CD14-positive monocyte (primary cell): Measurements from ENCODE around the gene SRGAP1. TPM values are rescaled to one million over a fixed set of nuclear protein-coding genes. Genes with fewer than 3 reads are reported as not detected.

Source experiments
- DNase-seq, 3 donors: peaks; one replicate each; pipeline ENCODE4 v3.0.0-alpha.2; 2011 to 2022
- H2AFZ ChIP-seq: 2 replicates; pipeline ENCODE4 v1.6.0; 2012; ENCODE audit warnings: mild to moderate bottlenecking, low read depth, low read length, inconsistent platforms; ENCODE audit not compliant: insufficient read depth, poor library complexity, severe bottlenecking
- H3K27ac ChIP-seq, 2 donors: 1 replicate in 1 of 2; 2 replicates in 1 of 2; pipeline ENCODE4 v1.5.1; 2012 to 2013; ENCODE audit warnings: low read length in 2 of 2, control low read depth in 1 of 2, inconsistent platforms in 1 of 2, low read depth in 1 of 2, mild to moderate bottlenecking in 1 of 2
- H3K27me3 ChIP-seq, 2 donors: one replicate each; pipeline versions ENCODE4 v1.6.0 to v1.6.1; 2011 to 2013; ENCODE audit warnings: low read length in 2 of 2; ENCODE audit not compliant: control insufficient read depth in 2 of 2, insufficient read depth in 2 of 2
- H3K36me3 ChIP-seq, 2 donors: replicated peaks in 1 of 2; 1 replicate in 1 of 2; 2 replicates in 1 of 2; pipeline versions ENCODE4 v1.5.1 to v1.6.1; 2012 to 2013; ENCODE audit warnings: low read length in 2 of 2, control low read depth in 1 of 2, inconsistent platforms in 1 of 2, mild to moderate bottlenecking in 1 of 2; ENCODE audit not compliant: insufficient read depth in 2 of 2, control insufficient read depth in 1 of 2
- H3K4me1 ChIP-seq, 2 donors: 1 replicate in 1 of 2; 2 replicates in 1 of 2; pipeline versions ENCODE4 v1.5.1 to v1.6.1; 2012 to 2013; ENCODE audit warnings: low read length in 2 of 2, control low read depth in 1 of 2, inconsistent platforms in 1 of 2, mild to moderate bottlenecking in 1 of 2, moderate library complexity in 1 of 2; ENCODE audit not compliant: insufficient read depth in 2 of 2, control insufficient read depth in 1 of 2
- H3K4me2 ChIP-seq: replicated peaks from 2 replicates; pipeline ENCODE3; 2012; ENCODE audit warnings: low read length, moderate library complexity, mild to moderate bottlenecking; ENCODE audit not compliant: poor library complexity, severe bottlenecking; ENCODE audit errors: extremely low read depth
- H3K4me3 ChIP-seq, 3 experiments: fragments of 200-600 bp in 1 of 3; sonication (generic) in 1 of 3; replicated peaks in 1 of 3; 1 replicate in 2 of 3; 2 replicates in 1 of 3; pipeline ENCODE4 v1.5.1; 2011 to 2013; ENCODE audit warnings: low read length in 3 of 3, mild to moderate bottlenecking in 3 of 3, control low read depth in 2 of 3, low read depth in 2 of 3, inconsistent platforms in 1 of 3, moderate library complexity in 1 of 3
- H3K79me2 ChIP-seq: 2 replicates; pipeline ENCODE4 v1.6.0; 2012; ENCODE audit warnings: mild to moderate bottlenecking, control low read depth, inconsistent platforms, low read length, moderate library complexity; ENCODE audit not compliant: insufficient read depth
- H3K9ac ChIP-seq: 2 replicates; pipeline ENCODE4 v1.6.0; 2017; ENCODE audit warnings: low read length, mild to moderate bottlenecking; ENCODE audit not compliant: insufficient read depth, poor library complexity, severe bottlenecking
- H3K9me3 ChIP-seq, 2 donors: replicated peaks in 1 of 2; 1 replicate in 1 of 2; 2 replicates in 1 of 2; pipeline versions ENCODE4 v1.5.1 to v1.6.1; 2012 to 2013; ENCODE audit warnings: low read length in 2 of 2, control low read depth in 1 of 2; ENCODE audit not compliant: control insufficient read depth in 1 of 2, insufficient read depth in 1 of 2
- H4K20me1 ChIP-seq: 2 replicates; pipeline ENCODE4 v1.6.0; 2012; ENCODE audit warnings: mild to moderate bottlenecking, low read length, control low read depth, moderate library complexity; ENCODE audit not compliant: insufficient read depth
- H3K27ac Mint-ChIP-seq, 7 donors: one replicate each; pipeline ENCODE4 v1.8.0; 2020; ENCODE audit warnings: mild to moderate bottlenecking in 7 of 7, mixed read lengths in 7 of 7, moderate library complexity in 6 of 7, inconsistent platforms in 2 of 7
- H3K27me3 Mint-ChIP-seq, 3 donors: one replicate each; pipeline ENCODE4 v1.8.0; 2021 to 2022; ENCODE audit warnings: low read depth in 3 of 3, mild to moderate bottlenecking in 3 of 3, mixed read lengths in 3 of 3, moderate library complexity in 3 of 3, inconsistent platforms in 1 of 3
- H3K36me3 Mint-ChIP-seq, 2 donors: one replicate each; pipeline ENCODE4 v1.8.0; 2020; ENCODE audit warnings: mixed read lengths in 2 of 2, inconsistent platforms in 1 of 2, mild to moderate bottlenecking in 1 of 2
- H3K4me1 Mint-ChIP-seq: one replicate; pipeline ENCODE4 v1.8.0; 2020; ENCODE audit warnings: mild to moderate bottlenecking, mixed read lengths
- H3K4me3 Mint-ChIP-seq, 2 donors: one replicate each; pipeline ENCODE4 v1.8.0; 2020; ENCODE audit warnings: mild to moderate bottlenecking in 2 of 2, mixed read lengths in 2 of 2, moderate library complexity in 1 of 2
- H3K9me3 Mint-ChIP-seq, 7 donors: one replicate each; pipeline ENCODE4 v1.8.0; 2020 to 2022; ENCODE audit warnings: mixed read lengths in 7 of 7, mild to moderate bottlenecking in 6 of 7, moderate library complexity in 6 of 7, inconsistent platforms in 2 of 7
- CTCF ChIP-seq: fragments of 200-600 bp; IDR thresholded peaks from one replicate; pipeline ENCODE4 v1.8.0; 2022; ENCODE audit warnings: antibody characterized with exemption, mild to moderate bottlenecking
- WGBS: methylation state at CpG from one replicate; pipeline ENCODE4 v1.1.5; 2013; ENCODE audit warnings: missing lambda C conversion rate; ENCODE audit not compliant: insufficient coverage; 5-methylcytosine and 5-hydroxymethylcytosine counted together
- intact Hi-C, 2 donors: fragments of 100-400 bp; cut with micrococcal nuclease; formaldehyde crosslinking; loops; one replicate each; pipeline versions ENCODE4 v1.15.0 to v1.15.1; 2023
- polyA plus RNA-seq, 3 donors: library from polyadenylated mRNA; depleted of rRNA in 1 of 3; unstranded in 2 of 3; stranded (reverse) in 1 of 3; fragments of 300-500 nt in 2 of 3; fragments of >200 nt in 1 of 3; fragmentation: Illumina TruSeq in 2 of 3; gene quantifications; 1 replicate in 2 of 3; 2 replicates in 1 of 3; pipeline ENCODE4 v1.2.3, GENCODE V29; 2012 to 2021

Gene SRGAP1
- polyA plus RNA-seq, 3 donors = 0.05 to 0.52 (median 0.07) TPM

- intact Hi-C loops = no loop called here
- no peak overlapping the region for H3K27ac ChIP-seq
- H3K27ac Mint-ChIP-seq = no peak overlapping the region
These were observed 132.4 kb downstream of the SRGAP1 start for GRCh38 chr12:63976902-63977395.

GRCh38 chr12:63977441-63977840, 132.9 kb downstream of the SRGAP1 start:
- Mint-ChIP-seq H3K27me3 (peaks cover 0 to 2% (median 0%) of the 10 kb centered on the region in 3 donors), H3K9me3 (no peaks in the 10 kb centered on the region), H3K27ac (no peak overlapping the region), H3K36me3 (no peaks in the 10 kb centered on the region), H3K4me3 (no peak overlapping the region), H3K4me1 (peaks cover 5% of the 10 kb centered on the region)
- Histone ChIP-seq H3K9me3 (no peaks in the 10 kb centered on the region), H3K9ac (no peak overlapping the region), H2AFZ (no peak overlapping the region), H4K20me1 (no peaks in the 10 kb centered on the region), H3K4me1 (no peaks in the 10 kb centered on the region), H3K36me3 (no peaks in the 10 kb centered on the region), H3K4me2 (no peak overlapping the region), H3K27me3 (no peaks in the 10 kb centered on the region), H3K4me3 (no peak overlapping the region), H3K27ac (no peak overlapping the region), H3K79me2 (no peaks in the 10 kb centered on the region)
- WGBS = no CpG with 5 or more reads among the region's 4 CpGs
- no peak for DNase-seq
- no peak for TF ChIP-seq CTCF
- intact Hi-C loops = no loop called here

More at GRCh38 chr12:63976902-63977395, 132.4 kb downstream of the SRGAP1 start:
- H3K4me1 Mint-ChIP-seq = peaks cover 5% of the 10 kb centered on the region
- no peaks in the 10 kb centered on the region for H3K36me3 ChIP-seq
- H3K9me3 ChIP-seq = no peaks in the 10 kb centered on the region
- no peak overlapping the region for H3K4me2 ChIP-seq
- H3K9ac ChIP-seq = no peak overlapping the region
- H2AFZ ChIP-seq = no peak overlapping the region
- no peak for TF ChIP-seq CTCF
- no peak for DNase-seq
- H3K4me1 ChIP-seq = no peaks in the 10 kb centered on the region
- no peaks in the 10 kb centered on the region for H3K79me2 ChIP-seq
- H3K4me3 ChIP-seq = no peak overlapping the region
- no CpG with 5 or more reads among the region's 4 CpGs for WGBS
- H3K9me3 Mint-ChIP-seq = no peaks in the 10 kb centered on the region
- H3K27me3 Mint-ChIP-seq = peaks cover 0 to 2% (median 0%) of the 10 kb centered on the region in 3 donors
- no peaks in the 10 kb centered on the region for H3K27me3 ChIP-seq
- no peaks in the 10 kb centered on the region for H3K36me3 Mint-ChIP-seq
- no peaks in the 10 kb centered on the region for H4K20me1 ChIP-seq
- H3K4me3 Mint-ChIP-seq = no peak overlapping the region
